HG03060 (cell line): ENCODE data around the gene SLC35G1.

Source experiments
- ATAC-seq: cut with Tn5 transposase; IDR thresholded peaks from one replicate; pipeline ENCODE4 v1.9.1; 2021; ENCODE audit warnings: low read depth, moderate number of reproducible peaks; ENCODE audit not compliant: unreplicated experiment

SLC35G1 gene

GRCh38 chr10:93893646-93894515 is at the start of gene SLC35G1:
Gene SLC35G1, plus strand, starts transcription at chr10:93893978. Its CDS starts 56 bp downstream, at chr10:93894034.
- ATAC-seq, result peak; percentile 71

- ATAC-seq, result no peak
Observed at GRCh38 chr10:93844979-93845626, 48.7 kb upstream of the SLC35G1 start.

- ATAC-seq, result no peak
Observed at GRCh38 chr10:93849593-93849992, 44.2 kb upstream of the SLC35G1 start.

GRCh38 chr10:93850031-93851015 is 43.5 kb upstream of the SLC35G1 start:
- no peak for ATAC-seq

- no peak for ATAC-seq
Observed at GRCh38 chr10:93851169-93851568, 42.6 kb upstream of the SLC35G1 start.

GRCh38 chr10:93852476-93853095 is 41.2 kb upstream of the SLC35G1 start:
- no peak for ATAC-seq

GRCh38 chr10:93854975-93855374 is 38.8 kb upstream of the SLC35G1 start:
- no peak for ATAC-seq

GRCh38 chr10:93856349-93857145 is 37.2 kb upstream of the SLC35G1 start:
- ATAC-seq, result no peak

- no peak for ATAC-seq
Observed at GRCh38 chr10:93859049-93859655, 34.6 kb upstream of the SLC35G1 start.

GRCh38 chr10:93861825-93862224 is 32.0 kb upstream of the SLC35G1 start:
- no peak for ATAC-seq

GRCh38 chr10:93865794-93866425 is 27.9 kb upstream of the SLC35G1 start:
- ATAC-seq, result no peak

GRCh38 chr10:93867525-93867924 is 26.3 kb upstream of the SLC35G1 start:
- no peak for ATAC-seq

- no peak for ATAC-seq
Observed at GRCh38 chr10:93871671-93872204, 22.0 kb upstream of the SLC35G1 start.

- no peak for ATAC-seq
Observed at GRCh38 chr10:93872375-93873158, 21.2 kb upstream of the SLC35G1 start.

- ATAC-seq, result no peak
Observed at GRCh38 chr10:93873420-93874115, 20.2 kb upstream of the SLC35G1 start.

GRCh38 chr10:93874309-93875031 is 19.3 kb upstream of the SLC35G1 start:
- ATAC-seq, result no peak
